Measurements from ENCODE around the gene SPATA22.

SPATA22 gene

DNA sequence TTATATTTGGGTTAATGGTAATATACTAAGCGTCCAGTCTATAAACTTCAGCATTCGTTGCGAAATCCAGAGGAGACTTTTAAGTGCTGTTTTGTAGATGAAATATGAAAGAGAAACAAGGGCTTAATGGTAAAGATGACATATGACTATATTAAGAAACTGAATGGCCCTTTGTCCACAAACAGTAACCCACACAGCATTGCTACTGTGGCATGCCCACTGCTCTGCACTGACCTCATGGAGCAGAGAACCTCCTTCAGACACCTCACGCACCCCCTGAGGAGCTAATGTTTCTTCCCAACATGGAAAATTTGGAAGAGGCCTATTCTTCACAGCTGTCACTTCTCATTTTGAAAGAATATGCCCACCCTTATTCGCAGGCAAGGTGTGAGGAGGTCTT lies 30.8 kb upstream of the SPATA22 start:
- Histone ChIP-seq H3K79me2 (ENCODE audit: control insufficient read depth, low read length) (no peaks in the 10 kb centered on the region), H4K20me1 (ENCODE audit: control insufficient read depth, insufficient read depth, low read depth, low read length) (no peaks in the 10 kb centered on the region)

DNA sequence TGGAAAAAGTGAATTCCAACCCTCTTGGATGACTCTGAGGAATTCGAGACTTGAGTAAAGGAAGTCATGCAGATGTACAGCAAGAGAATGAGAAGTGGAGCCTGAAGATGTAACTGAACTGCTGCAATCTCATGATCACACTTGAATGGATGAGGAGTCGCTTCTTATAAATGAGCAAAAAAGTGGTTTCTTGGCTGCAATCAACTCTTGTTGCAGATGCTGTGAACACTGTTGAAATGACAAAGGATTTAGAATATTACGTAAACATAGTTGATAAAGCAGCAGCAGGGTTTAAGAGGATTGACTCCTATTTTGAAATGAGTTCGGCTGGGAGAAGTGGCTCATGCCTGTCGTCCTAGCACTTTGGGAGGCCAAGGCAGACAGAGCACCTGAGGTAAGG lies 29.7 kb upstream of the SPATA22 start:
- no peaks in the 10 kb centered on the region for H3F3A ChIP-seq (ENCODE audit: control insufficient read depth, insufficient read depth)
- no peak overlapping the region for H3K4me2 ChIP-seq (ENCODE audit: low read length)

More for the DNA sequence above, 30.8 kb upstream of the SPATA22 start:
- H3K27ac ChIP-seq (ENCODE audit: low read depth, low read length), result no peak overlapping the region
- H3K4me1 ChIP-seq (ENCODE audit: control insufficient read depth, low read length), result no peaks in the 10 kb centered on the region
- no peak for TF ChIP-seq EZH2phosphoT487 (IDR thresholded peaks at IDR 0.05; ENCODE audit: borderline replicate concordance, low read length)
- TF ChIP-seq, protein P1, sequence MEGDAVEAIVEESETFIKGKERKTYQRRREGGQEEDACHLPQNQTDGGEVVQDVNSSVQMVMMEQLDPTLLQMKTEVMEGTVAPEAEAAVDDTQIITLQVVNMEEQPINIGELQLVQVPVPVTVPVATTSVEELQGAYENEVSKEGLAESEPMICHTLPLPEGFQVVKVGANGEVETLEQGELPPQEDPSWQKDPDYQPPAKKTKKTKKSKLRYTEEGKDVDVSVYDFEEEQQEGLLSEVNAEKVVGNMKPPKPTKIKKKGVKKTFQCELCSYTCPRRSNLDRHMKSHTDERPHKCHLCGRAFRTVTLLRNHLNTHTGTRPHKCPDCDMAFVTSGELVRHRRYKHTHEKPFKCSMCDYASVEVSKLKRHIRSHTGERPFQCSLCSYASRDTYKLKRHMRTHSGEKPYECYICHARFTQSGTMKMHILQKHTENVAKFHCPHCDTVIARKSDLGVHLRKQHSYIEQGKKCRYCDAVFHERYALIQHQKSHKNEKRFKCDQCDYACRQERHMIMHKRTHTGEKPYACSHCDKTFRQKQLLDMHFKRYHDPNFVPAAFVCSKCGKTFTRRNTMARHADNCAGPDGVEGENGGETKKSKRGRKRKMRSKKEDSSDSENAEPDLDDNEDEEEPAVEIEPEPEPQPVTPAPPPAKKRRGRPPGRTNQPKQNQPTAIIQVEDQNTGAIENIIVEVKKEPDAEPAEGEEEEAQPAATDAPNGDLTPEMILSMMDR (IDR thresholded peaks at IDR 0.05; ENCODE audit: low read depth, low read length, poor library complexity, severe bottlenecking), result no peak
- H3K36me3 ChIP-seq (ENCODE audit: control insufficient read depth, low read length), result no peaks in the 10 kb centered on the region
- H3K4me2 ChIP-seq (ENCODE audit: low read length), result no peak overlapping the region
- 0 out of 2 replicates have a peak, but pooled peaks cover 3% of the 10 kb centered on the region for H3K27me3 ChIP-seq (ENCODE audit: control insufficient read depth, low read length)
- no peaks in the 10 kb centered on the region for H3K9me2 ChIP-seq (replicated peaks; ENCODE audit: control insufficient read depth, low read length)
- H3F3A ChIP-seq (ENCODE audit: control insufficient read depth, insufficient read depth), result no peaks in the 10 kb centered on the region
- H3K4me3 ChIP-seq (ENCODE audit: low read length), result no peak overlapping the region
- no peaks in the 10 kb centered on the region for H3K9me3 ChIP-seq (ENCODE audit: control insufficient read depth, insufficient read depth, low read length)

DNA sequence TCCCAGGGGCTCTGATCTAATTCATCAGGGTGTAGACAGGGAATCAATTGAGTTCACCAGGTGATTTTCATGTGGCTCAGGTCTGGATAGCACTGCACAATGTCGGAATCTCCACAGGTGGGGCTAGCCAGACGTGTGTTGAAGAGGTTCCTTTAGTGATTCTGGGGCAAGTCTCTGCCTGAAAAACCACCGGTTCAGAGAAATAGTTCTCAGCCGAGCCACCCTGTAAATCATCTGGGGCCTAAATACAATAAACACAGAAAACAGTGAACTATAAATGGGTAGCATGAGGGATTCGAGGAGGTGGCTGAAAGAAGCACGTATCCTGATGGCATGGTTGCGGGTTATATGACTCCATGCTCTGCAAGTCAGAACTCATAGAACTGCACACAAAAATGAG lies 25.5 kb upstream of the SPATA22 start:
- no peaks in the 10 kb centered on the region for H3K4me1 ChIP-seq (ENCODE audit: control insufficient read depth, low read length)
- no peak overlapping the region for H3K4me2 ChIP-seq (ENCODE audit: low read length)
- H3K27ac ChIP-seq (ENCODE audit: low read depth, low read length), result no peak overlapping the region
- H3K9me2 ChIP-seq (replicated peaks; ENCODE audit: control insufficient read depth, low read length), result no peaks in the 10 kb centered on the region
- H3K79me2 ChIP-seq (ENCODE audit: control insufficient read depth, low read length), result no peaks in the 10 kb centered on the region
- no peaks in the 10 kb centered on the region for H3K9me3 ChIP-seq (ENCODE audit: control insufficient read depth, insufficient read depth, low read length)
- H3K27me3 ChIP-seq (ENCODE audit: control insufficient read depth, low read length), result 0 out of 2 replicates have a peak, but pooled peaks cover 3% of the 10 kb centered on the region
- no peaks in the 10 kb centered on the region for H3F3A ChIP-seq (ENCODE audit: control insufficient read depth, insufficient read depth)
- no peak for TF ChIP-seq EZH2phosphoT487 (IDR thresholded peaks at IDR 0.05; ENCODE audit: borderline replicate concordance, low read length)
- no peaks in the 10 kb centered on the region for H3K36me3 ChIP-seq (ENCODE audit: control insufficient read depth, low read length)
- H3K4me3 ChIP-seq (ENCODE audit: low read length), result no peak overlapping the region
- no peaks in the 10 kb centered on the region for H4K20me1 ChIP-seq (ENCODE audit: control insufficient read depth, insufficient read depth, low read depth, low read length)

More for the DNA sequence above, 29.7 kb upstream of the SPATA22 start:
- Histone ChIP-seq H3K4me1 (ENCODE audit: control insufficient read depth, low read length) (no peaks in the 10 kb centered on the region), H3K27me3 (ENCODE audit: control insufficient read depth, low read length) (0 out of 2 replicates have a peak, but pooled peaks cover 3% of the 10 kb centered on the region), H3K4me3 (ENCODE audit: low read length) (no peak overlapping the region), H3K36me3 (ENCODE audit: control insufficient read depth, low read length) (no peaks in the 10 kb centered on the region), H3K27ac (ENCODE audit: low read depth, low read length) (no peak overlapping the region), H3K9me2 (replicated peaks; ENCODE audit: control insufficient read depth, low read length) (no peaks in the 10 kb centered on the region), H3K9me3 (ENCODE audit: control insufficient read depth, insufficient read depth, low read length) (no peaks in the 10 kb centered on the region), H4K20me1 (ENCODE audit: control insufficient read depth, insufficient read depth, low read depth, low read length) (no peaks in the 10 kb centered on the region), H3K79me2 (ENCODE audit: control insufficient read depth, low read length) (no peaks in the 10 kb centered on the region)
- TF ChIP-seq, protein P1 (IDR thresholded peaks at IDR 0.05; ENCODE audit: low read depth, low read length, poor library complexity, severe bottlenecking), result no peak
- TF ChIP-seq EZH2phosphoT487 (IDR thresholded peaks at IDR 0.05; ENCODE audit: borderline replicate concordance, low read length), result no peak

DNA sequence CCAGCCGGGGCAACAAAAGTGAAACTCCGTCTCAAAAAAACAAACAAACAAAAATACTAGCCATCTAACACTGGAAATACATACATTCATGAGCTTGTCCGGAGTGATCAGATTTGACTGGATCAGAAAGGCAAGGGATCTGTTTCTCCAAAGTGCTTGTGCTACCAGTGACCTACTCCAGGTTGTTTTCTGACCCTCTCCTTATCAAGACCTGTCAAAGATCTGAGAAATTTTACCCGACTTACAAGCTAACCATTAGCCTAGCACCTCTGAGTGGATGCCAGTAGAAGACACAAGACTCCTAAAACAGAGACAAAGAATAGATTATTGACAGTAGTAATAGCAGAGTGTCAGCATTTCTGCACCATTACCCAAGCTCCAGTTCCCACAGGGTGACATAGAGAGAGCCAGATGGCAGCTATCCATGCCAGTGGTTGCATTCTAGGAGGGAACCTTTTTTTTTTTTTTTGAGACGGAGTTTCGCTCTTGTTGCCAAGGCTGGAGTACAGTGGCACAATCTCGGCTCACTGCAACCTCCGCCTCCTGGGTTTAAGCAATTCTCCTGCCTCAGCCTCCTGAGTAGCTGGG lies 14.0 kb upstream of the SPATA22 start:
- Histone ChIP-seq H3K27me3 (ENCODE audit: control insufficient read depth, low read length) (peaks cover 32% of the 10 kb centered on the region), H3K9me2 (replicated peaks; ENCODE audit: control insufficient read depth, low read length) (no peaks in the 10 kb centered on the region), H3K4me1 (ENCODE audit: control insufficient read depth, low read length) (no peaks in the 10 kb centered on the region), H3K9me3 (ENCODE audit: control insufficient read depth, insufficient read depth, low read length) (no peaks in the 10 kb centered on the region), H3K4me3 (ENCODE audit: low read length) (no peak overlapping the region), H3K4me2 (ENCODE audit: low read length) (no peak overlapping the region), H3K27ac (ENCODE audit: low read depth, low read length) (no peak overlapping the region), H3K36me3 (ENCODE audit: control insufficient read depth, low read length) (no peaks in the 10 kb centered on the region), H3K79me2 (ENCODE audit: control insufficient read depth, low read length) (no peaks in the 10 kb centered on the region), H3F3A (ENCODE audit: control insufficient read depth, insufficient read depth) (no peaks in the 10 kb centered on the region), H4K20me1 (ENCODE audit: control insufficient read depth, insufficient read depth, low read depth, low read length) (no peaks in the 10 kb centered on the region)
- TF ChIP-seq EZH2phosphoT487 (IDR thresholded peaks at IDR 0.05; ENCODE audit: borderline replicate concordance, low read length), result no peak
- TF ChIP-seq, protein P1 (IDR thresholded peaks at IDR 0.05; ENCODE audit: low read depth, low read length, poor library complexity, severe bottlenecking), result no peak

Measured in DOHH2 (cell line).